Skeletal muscle cell (primary cell): Measurements from ENCODE around the gene PLCH1.

Experiments used
- DNase-seq: peaks from one replicate; pipeline ENCODE4 v3.0.0-alpha.2; 2010; ENCODE audit warnings: low read depth
- H3K4me3 ChIP-seq: 2 replicates; pipeline ENCODE4 v1.5.1; 2011; ENCODE audit warnings: low read depth, mild to moderate bottlenecking, control low read depth, low read length, moderate library complexity

The PLCH1 gene

GRCh38 chr3:155747286-155747945, 2.5 kb upstream of the PLCH1 start:
- no peak for DNase-seq
- H3K4me3 ChIP-seq: no peak overlapping the region

DNA sequence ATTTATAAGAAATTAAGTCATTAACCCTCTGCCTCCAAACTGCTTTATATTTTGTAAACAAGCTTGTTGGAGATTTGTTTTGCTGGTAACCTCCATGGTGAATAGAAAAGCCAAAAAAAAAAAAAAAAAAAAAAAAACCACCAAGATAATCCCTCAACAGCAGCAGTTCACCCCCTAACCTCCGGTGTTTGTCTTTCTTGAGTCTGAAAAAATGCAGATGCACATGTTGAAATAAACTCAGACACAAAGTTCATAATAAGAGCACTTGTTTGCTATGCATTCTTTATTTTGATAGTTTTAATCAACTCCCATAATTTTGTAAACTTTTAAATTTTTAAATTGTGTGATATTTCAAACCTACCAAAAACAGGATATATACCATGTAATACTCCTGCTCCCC, 1.8 kb upstream of the PLCH1 start:
- DNase-seq: no peak
- H3K4me3 ChIP-seq: no peak overlapping the region

DNA sequence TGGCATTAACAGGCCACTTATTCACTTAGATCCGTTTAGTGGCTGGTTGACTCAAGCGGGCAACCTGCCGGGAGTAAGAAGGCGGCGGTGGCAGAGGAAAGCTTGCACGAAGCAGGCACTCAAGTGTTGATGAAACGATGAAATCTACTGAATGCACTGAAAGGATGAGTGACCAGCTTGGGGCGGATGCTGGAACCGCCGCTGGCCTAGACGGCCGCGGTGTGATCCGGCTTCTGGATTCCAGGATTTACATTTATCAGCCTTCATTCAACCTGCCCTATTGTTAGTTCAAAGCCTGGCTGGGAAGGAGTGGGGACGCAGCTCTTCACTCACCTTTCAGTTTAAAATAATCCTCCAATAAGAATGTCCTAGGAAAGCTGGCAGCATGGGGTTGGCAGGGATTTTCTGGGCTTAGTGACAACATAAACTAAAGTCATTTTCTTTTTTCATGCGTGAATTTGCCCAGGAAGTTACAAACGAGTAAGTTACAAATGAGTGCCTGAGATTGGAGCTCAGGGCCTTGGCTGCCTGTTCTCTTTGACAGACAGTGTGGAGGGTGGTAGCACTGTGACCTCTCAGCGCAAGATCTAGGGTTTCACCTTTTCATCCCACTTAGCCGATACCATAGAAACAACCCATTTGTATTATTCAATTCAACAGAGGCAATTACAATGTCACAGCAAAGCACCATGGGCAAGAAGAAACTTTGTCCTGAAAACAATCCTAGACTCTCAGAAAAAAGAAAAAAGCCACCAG, 1.1 kb upstream of the PLCH1 start:
- DNase-seq: no peak
- H3K4me3 ChIP-seq: no peak overlapping the region

GRCh38 chr3:155744010-155744625, 753 bp downstream of the PLCH1 start:
- DNase-seq: no peak
- H3K4me3 ChIP-seq: peak overlapping the region; percentile 72

DNA sequence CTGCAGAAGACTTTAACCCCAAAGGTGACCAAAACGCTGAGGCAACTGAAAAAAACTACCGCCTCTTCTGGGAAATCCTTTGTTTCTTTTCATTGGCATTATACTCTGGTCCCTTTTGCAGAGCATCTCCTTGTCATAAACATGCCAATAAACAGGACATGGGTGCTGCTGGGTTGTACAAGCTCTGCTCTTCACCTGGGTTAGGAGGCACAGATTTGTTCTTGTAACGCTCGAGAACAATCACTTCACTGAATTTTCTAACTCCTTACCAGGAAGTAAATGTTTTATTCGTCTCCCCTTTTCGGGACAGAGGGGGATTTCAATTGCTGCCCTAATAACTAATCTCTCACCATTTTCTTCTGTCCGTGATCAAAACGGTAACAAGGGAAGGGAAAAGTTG, 1.3 kb downstream of the PLCH1 start:
- DNase-seq: no peak
- H3K4me3 ChIP-seq: peak overlapping the region; percentile 72

DNA sequence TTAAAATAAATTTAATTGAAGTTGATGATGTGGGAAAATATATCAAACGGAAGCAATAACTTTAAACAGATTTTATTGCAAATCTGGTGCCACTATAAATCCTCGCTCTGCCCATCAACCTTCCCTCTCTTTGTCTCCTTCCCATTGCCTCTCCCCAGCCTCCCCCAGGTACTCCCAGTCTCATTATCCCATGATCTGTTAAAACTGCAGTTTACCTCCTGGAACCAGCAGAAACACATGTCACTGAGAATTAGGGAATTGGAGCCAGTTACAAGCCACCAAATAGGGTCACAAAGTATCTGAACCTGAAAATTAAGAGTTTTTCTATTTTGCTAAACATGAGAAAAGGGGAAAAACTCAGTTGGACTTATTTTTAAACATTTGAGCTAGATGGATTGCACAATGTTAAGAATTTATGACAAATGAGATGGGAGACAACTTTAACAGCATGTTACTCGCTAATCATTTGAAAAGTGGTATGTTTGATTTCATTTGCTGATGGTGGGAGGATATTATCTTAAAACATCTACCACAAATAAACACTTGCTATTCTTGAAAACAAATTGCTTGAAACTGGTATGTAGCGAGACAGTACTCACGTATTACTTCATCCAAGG, 2.4 kb downstream of the PLCH1 start:
- H3K4me3 ChIP-seq: no peak overlapping the region
- DNase-seq: no peak

DNA sequence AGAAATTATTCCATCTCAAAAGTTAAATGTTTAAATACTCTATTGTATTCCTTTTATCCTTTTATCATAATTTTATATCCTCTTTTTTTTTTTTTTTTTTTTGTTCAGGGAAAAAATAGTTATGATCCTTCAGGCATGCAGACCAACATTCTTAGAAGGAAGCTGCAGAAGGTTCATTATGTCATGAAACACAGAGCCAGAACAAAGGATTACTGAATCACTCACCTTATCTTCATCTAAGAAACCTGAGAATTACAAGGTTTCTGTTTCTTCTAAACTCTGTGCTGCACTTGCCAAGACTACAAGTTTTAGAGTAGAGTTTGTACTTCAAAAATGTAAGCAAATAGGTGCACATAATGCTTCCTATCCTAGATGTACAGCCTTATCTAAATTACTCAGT, 3.3 kb downstream of the PLCH1 start:
- DNase-seq: no peak
- H3K4me3 ChIP-seq: no peak overlapping the region

GRCh38 chr3:155741101-155741500, 3.8 kb downstream of the PLCH1 start:
- no peak overlapping the region for H3K4me3 ChIP-seq
- no peak for DNase-seq

- no peak overlapping the region for H3K4me3 ChIP-seq
- no peak for DNase-seq
These were observed 5.7 kb downstream of the PLCH1 start for GRCh38 chr3:155739154-155739553.

DNA sequence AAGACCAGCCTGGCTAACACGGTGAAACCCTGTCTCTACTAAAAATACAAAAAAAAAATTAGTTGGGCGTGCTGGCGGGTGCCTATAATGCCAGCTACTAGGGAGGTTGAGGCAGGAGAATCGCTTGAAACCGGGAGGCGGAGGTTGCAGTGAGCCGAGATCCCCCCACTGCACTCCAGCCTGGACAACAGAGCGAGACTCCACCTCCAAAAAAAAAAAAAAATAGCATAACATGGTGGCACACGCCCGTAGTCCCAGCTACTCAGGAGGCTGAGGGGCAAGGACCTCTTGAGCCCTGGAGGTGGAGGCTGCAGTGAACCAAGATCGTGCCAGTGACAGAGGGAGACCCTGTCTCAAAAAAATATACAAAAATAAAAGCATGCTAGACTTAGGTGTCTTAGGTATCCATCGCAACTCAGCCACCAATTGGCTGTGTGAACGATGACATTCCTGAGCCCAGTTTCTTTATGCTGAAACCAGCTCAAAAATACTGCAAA, 6.2 kb downstream of the PLCH1 start:
- no peak for DNase-seq
- H3K4me3 ChIP-seq: no peak overlapping the region

GRCh38 chr3:155737844-155738460, 6.9 kb downstream of the PLCH1 start:
- H3K4me3 ChIP-seq: no peak overlapping the region
- no peak for DNase-seq

DNA sequence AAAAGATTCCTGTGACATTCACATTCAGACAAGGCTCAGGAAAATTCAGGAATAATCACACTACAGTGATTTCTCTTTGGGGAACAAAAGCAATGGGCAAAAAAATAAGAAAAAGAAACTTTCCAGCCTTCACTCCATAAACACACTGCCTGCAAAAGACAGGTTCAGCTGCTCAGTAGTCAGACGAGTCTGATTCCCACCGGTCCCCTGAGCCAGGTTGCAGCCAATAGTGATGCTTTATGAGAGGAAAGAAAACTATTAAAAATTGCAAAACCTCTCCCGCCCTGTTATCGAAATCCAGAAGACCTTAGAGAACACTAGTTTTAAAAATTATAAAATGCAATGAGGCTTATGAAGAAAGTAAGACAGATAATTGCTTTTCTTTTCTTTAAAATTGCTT, 8.5 kb downstream of the PLCH1 start:
- no peak overlapping the region for H3K4me3 ChIP-seq
- DNase-seq: no peak

DNA sequence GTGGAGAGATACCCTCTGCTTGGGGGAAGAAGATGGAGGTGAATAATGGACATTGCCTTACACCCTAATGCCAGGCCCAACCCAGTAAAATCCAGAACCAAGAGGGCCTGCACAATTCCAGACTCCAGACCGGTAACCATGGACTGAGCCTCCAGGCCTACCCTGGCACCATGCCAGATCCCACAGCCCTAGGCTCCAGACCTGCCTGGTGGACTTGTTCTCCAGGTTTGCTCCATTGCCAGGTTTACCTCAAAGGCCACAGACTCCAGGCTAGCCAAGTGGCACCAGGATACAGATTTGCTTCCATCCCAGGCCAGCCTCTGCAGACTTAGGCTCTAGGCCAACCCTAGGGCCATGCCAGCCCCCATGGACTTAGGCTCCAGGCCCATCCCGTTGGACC, 14.0 kb downstream of the PLCH1 start:
- no peak for DNase-seq
- no peak overlapping the region for H3K4me3 ChIP-seq

GRCh38 chr3:155727836-155728235, 17.0 kb downstream of the PLCH1 start:
- no peak for DNase-seq
- no peak overlapping the region for H3K4me3 ChIP-seq

- H3K4me3 ChIP-seq: no peak overlapping the region
- no peak for DNase-seq
These were observed 30.6 kb downstream of the PLCH1 start for GRCh38 chr3:155714295-155714718.

DNA sequence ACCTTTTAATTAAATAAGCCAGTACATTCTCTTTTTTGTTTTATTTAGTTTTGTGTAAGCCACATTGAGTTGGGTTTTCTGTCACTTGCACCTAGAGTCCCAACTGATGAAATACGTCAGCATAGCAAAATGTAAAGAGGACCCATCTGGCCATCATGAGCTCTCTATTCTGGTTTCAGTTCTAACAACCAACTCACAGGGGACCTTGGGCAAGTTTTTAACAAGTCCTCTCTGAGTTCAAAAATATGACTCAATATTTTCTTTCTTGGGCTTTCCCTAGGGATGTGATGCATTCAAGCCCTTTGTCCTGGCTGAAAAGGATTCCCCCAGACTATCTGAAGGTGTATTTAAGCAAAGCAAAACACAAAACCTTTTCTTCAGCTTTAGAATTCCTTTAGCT, 32.9 kb downstream of the PLCH1 start:
- DNase-seq: peak; percentile 8
- H3K4me3 ChIP-seq: no peak overlapping the region

DNA sequence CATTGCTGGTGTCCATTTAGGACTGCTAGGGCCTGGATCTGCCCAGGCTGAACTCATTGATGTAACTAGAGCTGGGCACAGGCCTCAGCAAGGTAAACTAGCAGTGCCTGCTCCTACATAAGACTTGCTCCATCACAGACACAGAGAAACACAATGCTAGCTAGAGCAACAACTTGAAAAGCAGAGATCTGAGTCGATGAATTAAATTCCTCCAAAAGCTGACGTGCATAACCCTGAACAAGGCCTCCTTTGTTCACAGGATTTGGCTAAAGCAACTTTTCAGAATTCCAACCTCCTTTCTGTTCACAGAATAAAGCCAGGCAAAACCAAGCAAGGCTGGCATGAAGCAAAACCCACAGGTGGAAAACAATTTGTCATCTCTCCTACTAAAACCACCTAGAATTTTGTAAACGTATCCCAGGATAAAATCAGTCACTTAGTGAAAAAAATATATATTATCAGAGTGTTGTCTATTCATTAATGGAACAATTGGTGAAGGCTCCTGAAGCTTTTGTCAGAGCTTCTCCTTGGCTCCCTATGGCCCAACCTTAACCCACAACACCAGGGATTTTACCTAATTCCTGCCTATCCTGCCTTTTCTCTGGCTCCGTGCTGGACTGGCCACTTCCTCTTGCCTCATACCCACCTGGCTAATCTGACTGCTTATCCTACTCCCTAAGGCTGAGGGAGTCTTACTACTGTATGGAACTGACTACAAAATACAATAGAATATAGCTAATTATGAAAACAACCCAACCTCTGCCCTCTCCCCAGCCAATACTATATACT, 39.9 kb downstream of the PLCH1 start:
- no peak overlapping the region for H3K4me3 ChIP-seq
- no peak for DNase-seq

GRCh38 chr3:155704061-155704460, 40.8 kb downstream of the PLCH1 start:
- DNase-seq: no peak
- H3K4me3 ChIP-seq: no peak overlapping the region
